ENCODE results near the gene CCDC60.

Gene CCDC60

DNA sequence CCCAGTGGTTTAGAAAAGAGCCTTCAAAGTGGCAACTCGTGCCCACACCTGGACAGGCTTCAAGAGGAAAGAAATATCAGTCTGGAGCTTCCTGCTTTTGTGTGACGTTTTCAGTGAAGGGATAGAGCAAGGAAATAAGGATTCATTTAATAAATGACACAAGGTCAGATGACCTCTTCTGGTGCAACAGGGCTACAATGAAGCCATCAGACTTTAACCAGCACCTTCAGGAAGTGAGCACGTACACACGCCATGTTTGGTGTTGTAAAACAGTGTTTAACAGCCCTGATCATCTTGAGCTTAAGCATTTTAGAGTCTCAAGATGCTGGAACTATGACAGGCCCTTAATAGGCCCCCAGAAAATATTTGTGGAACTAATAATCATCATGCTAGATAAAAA lies 59.1 kb downstream of the CCDC60 start:
- Histone ChIP-seq H3K27ac (ENCODE audit: low read depth, low read length) (no peak overlapping the region), H3K4me2 (ENCODE audit: low read length) (no peak overlapping the region), H4K8ac (ENCODE audit: low read depth, low read length) (no peak overlapping the region), H3K79me1 (ENCODE audit: low read length) (no peaks in the 10 kb centered on the region), H3K9ac (ENCODE audit: low read length) (no peak overlapping the region), H2BK120ac (ENCODE audit: low read depth, low read length) (no peak overlapping the region), H3K4me3 (ENCODE audit: low read length) (no peak overlapping the region), H3K4ac (ENCODE audit: low read depth, low read length) (no peak overlapping the region), H3K56ac (ENCODE audit: low read length) (no peak overlapping the region), H2BK15ac (replicated peaks; ENCODE audit: low read depth) (no peak overlapping the region), H3K36me3 (ENCODE audit: control insufficient read depth, insufficient read depth, low read length) (no peaks in the 10 kb centered on the region), H4K5ac (ENCODE audit: low read length) (no peak overlapping the region), H3K23ac (ENCODE audit: low read length) (no peak overlapping the region), H3K27me3 (ENCODE audit: insufficient read depth, low read length, poor library complexity) (no peaks in the 10 kb centered on the region), H2BK5ac (ENCODE audit: low read length) (no peak overlapping the region), H3K79me2 (ENCODE audit: control insufficient read depth, insufficient read depth, low read length) (no peaks in the 10 kb centered on the region), H3K18ac (ENCODE audit: low read length) (no peak overlapping the region), H3K4me1 (ENCODE audit: control insufficient read depth, low read depth, low read length) (no peaks in the 10 kb centered on the region), H2AK5ac (ENCODE audit: low read length) (no peak overlapping the region)
- DNase-seq, result no peak
- no CpG with 5 or more reads among the region's 4 CpGs for WGBS (ENCODE audit: extremely low coverage, insufficient coverage, low lambda C conversion rate)

DNA sequence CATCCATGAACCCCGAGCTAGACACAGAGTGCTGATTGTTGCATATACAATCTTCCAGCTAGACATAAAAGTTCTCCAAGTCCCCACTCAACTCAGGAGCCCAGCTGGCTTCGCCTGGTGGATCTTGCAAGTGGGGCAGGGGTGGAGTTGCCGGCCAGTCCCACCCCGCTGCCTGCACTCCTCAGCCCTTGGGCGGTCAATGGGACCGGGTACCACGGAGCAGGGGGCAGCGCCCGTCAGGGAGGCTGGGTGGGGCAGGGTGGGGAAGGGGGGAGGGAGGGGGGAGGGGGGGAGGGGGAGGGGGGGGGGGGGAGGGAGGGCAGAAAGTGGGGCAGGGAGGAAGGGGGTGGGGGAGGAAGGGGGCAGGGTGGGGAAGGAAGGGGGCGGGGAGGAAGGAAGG lies 63.0 kb downstream of the CCDC60 start:
- no peak overlapping the region for H3K18ac ChIP-seq (ENCODE audit: low read length)
- no CpG with 5 or more reads among the region's 10 CpGs for WGBS (ENCODE audit: extremely low coverage, insufficient coverage, low lambda C conversion rate)
- no peak overlapping the region for H3K4ac ChIP-seq (ENCODE audit: low read depth, low read length)
- no peaks in the 10 kb centered on the region for H3K79me1 ChIP-seq (ENCODE audit: low read length)
- H3K4me3 ChIP-seq (ENCODE audit: low read length), result no peak overlapping the region
- H3K23ac ChIP-seq (ENCODE audit: low read length), result no peak overlapping the region
- no peak overlapping the region for H3K56ac ChIP-seq (ENCODE audit: low read length)
- no peaks in the 10 kb centered on the region for H3K4me1 ChIP-seq (ENCODE audit: control insufficient read depth, low read depth, low read length)
- no peak overlapping the region for H3K4me2 ChIP-seq (ENCODE audit: low read length)
- H4K5ac ChIP-seq (ENCODE audit: low read length), result no peak overlapping the region
- H3K27me3 ChIP-seq (ENCODE audit: insufficient read depth, low read length, poor library complexity), result no peaks in the 10 kb centered on the region
- no peak overlapping the region for H2AK5ac ChIP-seq (ENCODE audit: low read length)
- H3K36me3 ChIP-seq (ENCODE audit: control insufficient read depth, insufficient read depth, low read length), result no peaks in the 10 kb centered on the region
- H3K9ac ChIP-seq (ENCODE audit: low read length), result no peak overlapping the region
- no peak overlapping the region for H4K8ac ChIP-seq (ENCODE audit: low read depth, low read length)
- H2BK5ac ChIP-seq (ENCODE audit: low read length), result no peak overlapping the region
- no peak overlapping the region for H2BK15ac ChIP-seq (replicated peaks; ENCODE audit: low read depth)
- H3K27ac ChIP-seq (ENCODE audit: low read depth, low read length), result no peak overlapping the region
- H3K79me2 ChIP-seq (ENCODE audit: control insufficient read depth, insufficient read depth, low read length), result no peaks in the 10 kb centered on the region
- H2BK120ac ChIP-seq (ENCODE audit: low read depth, low read length), result no peak overlapping the region
- DNase-seq, result no peak

DNA sequence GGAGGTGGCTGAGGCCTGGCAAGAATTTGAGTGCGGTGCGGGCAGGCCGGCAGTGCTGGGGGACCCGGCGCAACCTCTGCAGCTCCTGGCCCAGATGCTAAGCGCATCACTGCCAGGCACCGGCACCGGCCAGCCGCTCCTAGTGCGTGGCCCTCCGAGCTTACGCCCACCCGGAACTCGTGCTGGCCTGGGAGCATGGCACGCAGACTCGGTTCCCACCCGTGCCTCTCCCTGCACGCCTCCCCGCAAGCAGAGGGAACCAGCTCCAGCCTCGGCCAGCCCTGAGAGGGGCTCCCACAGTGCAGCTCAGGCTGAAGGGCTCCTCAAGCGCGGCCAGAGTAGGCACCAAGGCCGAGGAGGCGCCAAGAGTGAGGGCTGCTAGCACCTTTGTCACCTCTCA lies 63.7 kb downstream of the CCDC60 start:
- WGBS (ENCODE audit: extremely low coverage, insufficient coverage, low lambda C conversion rate), result no CpG with 5 or more reads among the region's 24 CpGs
- no peaks in the 10 kb centered on the region for H3K4me1 ChIP-seq (ENCODE audit: control insufficient read depth, low read depth, low read length)

DNA sequence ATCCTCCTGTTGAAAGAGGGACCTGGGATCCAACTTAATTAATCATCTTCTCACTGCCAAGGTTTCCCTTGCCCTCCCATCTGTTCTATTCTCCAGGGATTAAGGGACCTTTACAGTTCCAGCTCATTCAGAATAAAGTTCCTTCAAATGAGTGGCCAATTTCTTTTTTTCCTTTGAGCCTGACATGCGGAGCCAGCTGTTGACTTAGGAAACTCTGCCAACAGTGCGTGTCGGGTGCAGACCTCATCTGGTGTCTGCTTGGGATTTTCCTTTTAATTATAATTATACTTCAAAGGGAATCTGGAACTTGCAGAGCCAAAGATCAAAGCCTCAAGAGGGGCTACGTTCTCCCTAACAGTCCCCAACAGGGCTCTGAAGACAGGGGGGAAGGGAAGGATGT lies 64.8 kb downstream of the CCDC60 start:
- Histone ChIP-seq H3K79me2 (ENCODE audit: control insufficient read depth, insufficient read depth, low read length) (no peaks in the 10 kb centered on the region), H3K27ac (ENCODE audit: low read depth, low read length) (no peak overlapping the region), H3K23ac (ENCODE audit: low read length) (no peak overlapping the region), H3K18ac (ENCODE audit: low read length) (no peak overlapping the region), H3K36me3 (ENCODE audit: control insufficient read depth, insufficient read depth, low read length) (no peaks in the 10 kb centered on the region), H3K4ac (ENCODE audit: low read depth, low read length) (no peak overlapping the region), H3K56ac (ENCODE audit: low read length) (no peak overlapping the region), H2BK15ac (replicated peaks; ENCODE audit: low read depth) (no peak overlapping the region), H2BK5ac (ENCODE audit: low read length) (no peak overlapping the region), H3K4me1 (ENCODE audit: control insufficient read depth, low read depth, low read length) (no peaks in the 10 kb centered on the region), H2AK5ac (ENCODE audit: low read length) (no peak overlapping the region), H3K9ac (ENCODE audit: low read length) (no peak overlapping the region), H2BK120ac (ENCODE audit: low read depth, low read length) (no peak overlapping the region), H3K4me3 (ENCODE audit: low read length) (no peak overlapping the region), H4K8ac (ENCODE audit: low read depth, low read length) (no peak overlapping the region), H3K79me1 (ENCODE audit: low read length) (no peaks in the 10 kb centered on the region), H3K27me3 (ENCODE audit: insufficient read depth, low read length, poor library complexity) (no peaks in the 10 kb centered on the region), H3K4me2 (ENCODE audit: low read length) (no peak overlapping the region), H4K5ac (ENCODE audit: low read length) (no peak overlapping the region)
- no CpG with 5 or more reads among the region's 4 CpGs for WGBS (ENCODE audit: extremely low coverage, insufficient coverage, low lambda C conversion rate)
- no peak for DNase-seq

More for the DNA sequence above, 63.7 kb downstream of the CCDC60 start:
- Histone ChIP-seq H4K8ac (ENCODE audit: low read depth, low read length) (no peak overlapping the region), H2BK120ac (ENCODE audit: low read depth, low read length) (no peak overlapping the region), H3K23ac (ENCODE audit: low read length) (no peak overlapping the region), H3K27me3 (ENCODE audit: insufficient read depth, low read length, poor library complexity) (no peaks in the 10 kb centered on the region), H2BK15ac (replicated peaks; ENCODE audit: low read depth) (no peak overlapping the region), H2AK5ac (ENCODE audit: low read length) (no peak overlapping the region), H3K18ac (ENCODE audit: low read length) (no peak overlapping the region), H3K4me3 (ENCODE audit: low read length) (no peak overlapping the region), H4K5ac (ENCODE audit: low read length) (no peak overlapping the region), H3K56ac (ENCODE audit: low read length) (no peak overlapping the region), H2BK5ac (ENCODE audit: low read length) (no peak overlapping the region), H3K4me2 (ENCODE audit: low read length) (no peak overlapping the region), H3K9ac (ENCODE audit: low read length) (no peak overlapping the region), H3K79me1 (ENCODE audit: low read length) (no peaks in the 10 kb centered on the region), H3K27ac (ENCODE audit: low read depth, low read length) (no peak overlapping the region), H3K36me3 (ENCODE audit: control insufficient read depth, insufficient read depth, low read length) (no peaks in the 10 kb centered on the region), H3K4ac (ENCODE audit: low read depth, low read length) (no peak overlapping the region), H3K79me2 (ENCODE audit: control insufficient read depth, insufficient read depth, low read length) (no peaks in the 10 kb centered on the region)
- no peak for DNase-seq

DNA sequence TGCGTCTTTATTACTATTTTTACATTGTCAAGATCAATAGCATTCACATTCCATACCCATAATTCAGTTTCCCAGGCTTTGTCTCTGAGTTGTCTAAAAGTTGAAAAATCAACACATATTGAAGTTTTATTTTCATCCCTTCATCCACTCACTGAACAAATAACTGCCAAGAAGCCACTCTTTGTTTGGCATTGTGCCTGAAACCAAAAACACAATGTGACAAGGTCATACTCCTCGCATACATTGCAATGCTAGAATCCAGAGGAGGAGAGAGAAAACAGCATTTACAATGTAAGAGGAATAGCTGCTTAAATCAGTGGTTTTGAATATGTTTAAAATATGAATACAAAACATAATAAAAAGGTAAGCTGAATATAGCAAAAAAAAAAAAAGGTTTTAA lies 71.8 kb downstream of the CCDC60 start:
- Histone ChIP-seq H3K27ac (ENCODE audit: low read depth, low read length) (no peak overlapping the region), H2BK5ac (ENCODE audit: low read length) (no peak overlapping the region), H3K56ac (ENCODE audit: low read length) (no peak overlapping the region), H3K4me2 (ENCODE audit: low read length) (no peak overlapping the region), H3K4ac (ENCODE audit: low read depth, low read length) (no peak overlapping the region), H3K18ac (ENCODE audit: low read length) (no peak overlapping the region), H3K36me3 (ENCODE audit: control insufficient read depth, insufficient read depth, low read length) (no peaks in the 10 kb centered on the region), H3K9ac (ENCODE audit: low read length) (no peak overlapping the region), H3K4me3 (ENCODE audit: low read length) (no peak overlapping the region), H3K4me1 (ENCODE audit: control insufficient read depth, low read depth, low read length) (no peaks in the 10 kb centered on the region), H2BK120ac (ENCODE audit: low read depth, low read length) (no peak overlapping the region), H3K79me2 (ENCODE audit: control insufficient read depth, insufficient read depth, low read length) (no peaks in the 10 kb centered on the region), H4K5ac (ENCODE audit: low read length) (no peak overlapping the region), H4K8ac (ENCODE audit: low read depth, low read length) (no peak overlapping the region), H3K23ac (ENCODE audit: low read length) (no peak overlapping the region), H2AK5ac (ENCODE audit: low read length) (no peak overlapping the region), H2BK15ac (replicated peaks; ENCODE audit: low read depth) (no peak overlapping the region), H3K27me3 (ENCODE audit: insufficient read depth, low read length, poor library complexity) (no peaks in the 10 kb centered on the region), H3K79me1 (ENCODE audit: low read length) (no peaks in the 10 kb centered on the region)
- WGBS (ENCODE audit: extremely low coverage, insufficient coverage, low lambda C conversion rate), result no CpG with 5 or more reads among the region's 2 CpGs
- DNase-seq, result no peak

DNA sequence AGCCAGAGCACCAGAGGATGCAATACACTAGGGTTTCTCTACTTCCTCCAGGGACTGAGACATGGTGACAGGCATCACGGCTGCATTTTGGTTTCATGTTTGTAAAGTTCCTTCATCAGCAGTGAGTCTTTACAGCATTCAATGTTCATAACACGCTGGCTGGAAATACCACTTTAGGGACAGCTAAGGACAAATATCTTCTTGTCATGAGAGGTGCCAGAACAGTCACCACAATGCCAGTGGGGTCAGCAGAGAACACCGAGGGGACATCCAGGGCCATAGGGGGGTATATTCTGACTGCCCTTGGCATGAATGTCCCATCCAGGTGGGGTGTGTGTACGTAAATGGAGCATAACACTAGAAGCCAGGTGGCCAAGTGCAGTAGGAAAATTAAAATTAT lies 72.3 kb downstream of the CCDC60 start:
- Histone ChIP-seq H3K9ac (ENCODE audit: low read length) (no peak overlapping the region), H3K27me3 (ENCODE audit: insufficient read depth, low read length, poor library complexity) (no peaks in the 10 kb centered on the region), H3K18ac (ENCODE audit: low read length) (no peak overlapping the region), H3K4me3 (ENCODE audit: low read length) (no peak overlapping the region), H3K36me3 (ENCODE audit: control insufficient read depth, insufficient read depth, low read length) (no peaks in the 10 kb centered on the region), H2BK15ac (replicated peaks; ENCODE audit: low read depth) (no peak overlapping the region), H3K4ac (ENCODE audit: low read depth, low read length) (no peak overlapping the region), H3K79me1 (ENCODE audit: low read length) (no peaks in the 10 kb centered on the region), H3K79me2 (ENCODE audit: control insufficient read depth, insufficient read depth, low read length) (no peaks in the 10 kb centered on the region), H2AK5ac (ENCODE audit: low read length) (no peak overlapping the region), H2BK120ac (ENCODE audit: low read depth, low read length) (no peak overlapping the region), H4K8ac (ENCODE audit: low read depth, low read length) (no peak overlapping the region), H3K27ac (ENCODE audit: low read depth, low read length) (no peak overlapping the region), H3K4me1 (ENCODE audit: control insufficient read depth, low read depth, low read length) (peaks cover 3% of the 10 kb centered on the region), H3K4me2 (ENCODE audit: low read length) (no peak overlapping the region), H4K5ac (ENCODE audit: low read length) (no peak overlapping the region), H3K23ac (ENCODE audit: low read length) (no peak overlapping the region), H3K56ac (ENCODE audit: low read length) (no peak overlapping the region), H2BK5ac (ENCODE audit: low read length) (no peak overlapping the region)
- no peak for DNase-seq
- WGBS (ENCODE audit: extremely low coverage, insufficient coverage, low lambda C conversion rate), result no CpG with 5 or more reads among the region's 4 CpGs

Data from mesendoderm (in vitro differentiated cells).